Gastrocnemius medialis (tissue), 4 donors: ENCODE data around the gene SHQ1. TPM values are rescaled to one million over a fixed set of nuclear protein-coding genes. Genes with fewer than 3 reads are reported as not detected.

Source experiments
- ATAC-seq, 2 donors: fragments of 150-250 bp; one replicate each; pipeline ENCODE4 v1.9.1; 2016
- DNase-seq, 2 donors: peaks; one replicate each; pipeline ENCODE4 v3.0.0-alpha.2; 2019
- H3K27ac ChIP-seq, 4 donors: fragments of 200-600 bp; sonication (generic); 1 replicate in 1 of 4; 2 replicates in 3 of 4; pipeline ENCODE4 v1.5.1; 2016 to 2018; ENCODE audit warnings: mild to moderate bottlenecking in 2 of 4, moderate library complexity in 1 of 4
- H3K27me3 ChIP-seq, 3 donors: fragments of 200-600 bp; sonication (generic) in 2 of 3; 1 replicate in 1 of 3; 2 replicates in 2 of 3; pipeline versions ENCODE4 v1.5.1 to v1.6.0; 2016 to 2019; ENCODE audit warnings: mild to moderate bottlenecking in 1 of 3, moderate library complexity in 1 of 3
- H3K36me3 ChIP-seq, 2 donors: fragments of 200-600 bp; sonication (generic) in 1 of 2; one replicate each; pipeline ENCODE4 v1.5.1; 2017 to 2018
- H3K4me1 ChIP-seq, 2 donors: fragments of 200-600 bp; sonication (generic) in 1 of 2; one replicate each; pipeline ENCODE4 v1.5.1; 2016 to 2017; ENCODE audit warnings: mild to moderate bottlenecking in 2 of 2
- H3K4me3 ChIP-seq, 4 donors: fragments of 200-600 bp; sonication (generic) in 3 of 4; 1 replicate in 1 of 4; 2 replicates in 3 of 4; pipeline ENCODE4 v1.5.1; 2016 to 2019; ENCODE audit warnings: mild to moderate bottlenecking in 2 of 4
- H3K9me3 ChIP-seq, 3 donors: fragments of 200-600 bp; sonication (generic) in 2 of 3; 1 replicate in 1 of 3; 2 replicates in 2 of 3; pipeline ENCODE4 v1.5.1; 2016 to 2019
- CTCF ChIP-seq, 5 experiments: fragments of 450-650 bp in 3 of 5; fragments of 200-600 bp in 2 of 5; sonication (generic) in 2 of 5; IDR thresholded peaks in 4 of 5; conservative IDR thresholded peaks in 1 of 5; 1 replicate in 4 of 5; 2 replicates in 1 of 5; pipeline ENCODE4 v1.5.1; 2016 to 2019; ENCODE audit warnings: antibody characterized with exemption in 5 of 5, mild to moderate bottlenecking in 3 of 5, moderate library complexity in 3 of 5
- POLR2A ChIP-seq, 2 donors: fragments of 450-650 bp; IDR thresholded peaks; one replicate each; pipeline ENCODE4 v1.6.1; 2017; ENCODE audit warnings: antibody characterized with exemption in 2 of 2, mild to moderate bottlenecking in 2 of 2, moderate library complexity in 2 of 2
- in situ Hi-C, 4 donors: fragments of 200-750 bp; cut with MboI; loops; one replicate each; pipeline versions ENCODE4 v1.15.0 to v1.8.0; 2017; ENCODE audit warnings: low sequenced_read_pairs in 4 of 4
- intact Hi-C: fragments of 100-400 bp; cut with DNase I; formaldehyde crosslinking; loops from one replicate; pipeline ENCODE4 v1.15.1; 2023; ENCODE audit warnings: low total_unique reads
- total RNA-seq, 4 donors: library from RNA; depleted of rRNA; stranded (reverse); fragments of >200 nt; gene quantifications; one replicate each; pipeline versions ENCODE4 v1.1.0 to v1.2.3, GENCODE V29; 2016

Gene SHQ1
- total RNA-seq, 4 donors from 2014 or later = 9.2 to 15.0 (median 12.6) TPM

- in situ Hi-C loops = loop anchor here in 1 of 4 donors (25.0 kb wide), 1 partner anchor 207 kb away; the partner anchor contains the start of gene EBLN2
These were observed 6.8 kb upstream of the SHQ1 start for GRCh38 chr3:72855001-72855400.

GRCh38 chr3:72848703-72849081 lies 447 bp upstream of the SHQ1 start:
- in situ Hi-C loops (loop anchor here in 2 of 4 donors (25.0 kb wide), 1 partner anchor 214 kb away; the partner anchor contains the start of gene EBLN2 (in 2 of the 2)), intact Hi-C loops (loop anchor here (1.0 to 5.0 kb wide), 2 partner anchors 148 to 209 kb away; partner anchors contain the start of gene PPP4R2)
- ATAC-seq = no peak
- TF ChIP-seq CTCF (IDR thresholded peaks at IDR 0.05 in 4 of 5, conservative IDR thresholded peaks at IDR 0.05 in 1 of 5) (no peak), POLR2A (IDR thresholded peaks at IDR 0.05) (no peak)
- Histone ChIP-seq H3K4me3 (peak overlapping the region; percentile 81 to 100 (median 91)), H3K9me3 (no peaks in the 10 kb centered on the region), H3K27me3 (no peaks in the 10 kb centered on the region), H3K27ac (no peak overlapping the region), H3K36me3 (no peaks in the 10 kb centered on the region), H3K4me1 (peaks cover 23 to 35% of the 10 kb centered on the region in 2 donors)
- no peak for DNase-seq

More at GRCh38 chr3:72855001-72855400, 6.8 kb upstream of the SHQ1 start:
- DNase-seq (no peak), ATAC-seq (no peak)
- H3K4me1 ChIP-seq = no peaks in the 10 kb centered on the region
- H3K27me3 ChIP-seq = no peaks in the 10 kb centered on the region
- no peak for TF ChIP-seq CTCF (IDR thresholded peaks at IDR 0.05 in 4 of 5, conservative IDR thresholded peaks at IDR 0.05 in 1 of 5)
- TF ChIP-seq POLR2A (IDR thresholded peaks at IDR 0.05) = no peak
- H3K4me3 ChIP-seq = no peak overlapping the region
- no peaks in the 10 kb centered on the region for H3K9me3 ChIP-seq
- no peaks in the 10 kb centered on the region for H3K36me3 ChIP-seq
- intact Hi-C loops = no loop called here
- no peak overlapping the region for H3K27ac ChIP-seq

GRCh38 chr3:72847282-72847681 lies 963 bp downstream of the SHQ1 start:
- intact Hi-C loops (loop anchor here (5.0 kb wide), 1 partner anchor 210 kb away; no protein-coding TSS in a partner anchor), in situ Hi-C loops (loop anchor here in 2 of 4 donors (25.0 kb wide), 1 partner anchor 215 kb away; the partner anchor contains the start of gene EBLN2 (in 2 of the 2))
- peaks cover 0 to 2% of the 10 kb centered on the region in 2 donors for H3K36me3 ChIP-seq
- H3K9me3 ChIP-seq = no peaks in the 10 kb centered on the region
- peak overlapping the region; percentile 79 to 91 (median 82) for H3K27ac ChIP-seq
- DNase-seq (no peak), ATAC-seq (no peak)
- TF ChIP-seq POLR2A (IDR thresholded peaks at IDR 0.05) (no peak), CTCF (IDR thresholded peaks at IDR 0.05 in 4 of 5, conservative IDR thresholded peaks at IDR 0.05 in 1 of 5) (no peak)
- peak overlapping the region; percentile 81 to 100 (median 91) for H3K4me3 ChIP-seq
- H3K4me1 ChIP-seq = peaks cover 23 to 35% of the 10 kb centered on the region in 2 donors
- no peaks in the 10 kb centered on the region for H3K27me3 ChIP-seq

- Histone ChIP-seq H3K4me1 (peaks cover 23 to 35% of the 10 kb centered on the region in 2 donors), H3K27me3 (no peaks in the 10 kb centered on the region), H3K27ac (no peak overlapping the region), H3K4me3 (no peak overlapping the region), H3K9me3 (no peaks in the 10 kb centered on the region), H3K36me3 (peaks cover 0 to 12% of the 10 kb centered on the region in 2 donors)
- in situ Hi-C loops (loop anchor here in 2 of 4 donors (25.0 kb wide), 1 partner anchor 216 kb away; the partner anchor contains the start of gene EBLN2 (in 2 of the 2)), intact Hi-C loops (loop anchor here (5.0 kb wide), 1 partner anchor 211 kb away; no protein-coding TSS in a partner anchor)
- TF ChIP-seq CTCF (IDR thresholded peaks at IDR 0.05 in 4 of 5, conservative IDR thresholded peaks at IDR 0.05 in 1 of 5) = no peak
- no peak for TF ChIP-seq POLR2A (IDR thresholded peaks at IDR 0.05)
- DNase-seq (no peak), ATAC-seq (no peak)
These were observed 2.1 kb downstream of the SHQ1 start for GRCh38 chr3:72846166-72846565.
